GM23338 (cell line): ENCODE data around the gene PLSCR4. TPM values are rescaled to one million over a fixed set of nuclear protein-coding genes. Genes with fewer than 3 reads are reported as not detected.

Experiments used
- ATAC-seq: fragments of 200-7000 bp; cut with Tn5 transposase; 3 replicates; pipeline ENCODE4 v1.9.1; 2020
- DNase-seq: peaks from one replicate; pipeline ENCODE4 v3.0.0-alpha.2; 2015; ENCODE audit warnings: low spot score
- H2AFZ ChIP-seq: fragments of 200-600 bp; sonication (generic); 2 replicates; pipeline ENCODE4 v1.8.0; 2016; ENCODE audit warnings: antibody characterized with exemption, mild to moderate bottlenecking, moderate library complexity
- H3F3A ChIP-seq: fragments of 200-600 bp; sonication (generic); replicated peaks from 2 replicates; pipeline ENCODE4 v1.8.0; 2017; ENCODE audit warnings: antibody characterized with exemption, mixed run types, low read depth
- H3K27ac ChIP-seq: fragments of 200-600 bp; sonication (generic); 2 replicates; pipeline ENCODE4 v1.6.1; 2016; ENCODE audit warnings: low read depth
- H3K27me3 ChIP-seq: fragments of 200-600 bp; sonication (generic); 2 replicates; pipeline ENCODE4 v1.8.0; 2016; ENCODE audit warnings: mild to moderate bottlenecking, mixed run types, moderate library complexity; ENCODE audit not compliant: insufficient read depth
- H3K36me3 ChIP-seq: fragments of 200-600 bp; sonication (generic); 2 replicates; pipeline ENCODE4 v1.8.0; 2016; ENCODE audit warnings: mild to moderate bottlenecking; ENCODE audit not compliant: insufficient read depth
- H3K4me1 ChIP-seq: fragments of 200-600 bp; sonication (generic); 2 replicates; pipeline ENCODE4 v1.8.0; 2016; ENCODE audit warnings: mild to moderate bottlenecking, moderate library complexity; ENCODE audit not compliant: insufficient read depth
- H3K4me2 ChIP-seq: fragments of 200-600 bp; sonication (generic); 2 replicates; pipeline ENCODE4 v1.7.1; 2017; ENCODE audit warnings: mixed run types
- H3K4me3 ChIP-seq: fragments of 200-600 bp; sonication (generic); 2 replicates; pipeline ENCODE4 v1.6.1; 2016; ENCODE audit warnings: mixed run types
- H3K79me2 ChIP-seq: fragments of 200-600 bp; sonication (generic); replicated peaks from 2 replicates; pipeline ENCODE4 v1.8.0; 2017; ENCODE audit warnings: mild to moderate bottlenecking; ENCODE audit not compliant: insufficient read depth
- H3K9me2 ChIP-seq: fragments of 200-600 bp; sonication (generic); 2 replicates; pipeline ENCODE4 v1.8.0; 2017; ENCODE audit not compliant: insufficient read depth
- H4K20me1 ChIP-seq: fragments of 200-600 bp; sonication (generic); replicated peaks from 2 replicates; pipeline ENCODE4 v1.8.0; 2017; ENCODE audit warnings: mild to moderate bottlenecking; ENCODE audit not compliant: insufficient read depth
- H3K27ac Mint-ChIP-seq: 2 replicates; pipeline ENCODE4 v1.8.0; 2020; ENCODE audit warnings: inconsistent platforms, mild to moderate bottlenecking, moderate library complexity, mixed read lengths
- H3K27me3 Mint-ChIP-seq: 3 replicates; pipeline ENCODE4 v1.8.0; 2022; ENCODE audit warnings: low read depth, mild to moderate bottlenecking, moderate library complexity, mixed read lengths, inconsistent platforms; ENCODE audit not compliant: insufficient read depth, poor library complexity
- H3K36me3 Mint-ChIP-seq: 3 replicates; pipeline ENCODE4 v1.8.0; 2021; ENCODE audit warnings: low read depth, mild to moderate bottlenecking, inconsistent platforms, moderate library complexity, mixed read lengths
- H3K4me1 Mint-ChIP-seq: 3 replicates; pipeline ENCODE4 v1.8.0; 2020; ENCODE audit warnings: mild to moderate bottlenecking, inconsistent platforms, mixed read lengths
- H3K4me3 Mint-ChIP-seq: 3 replicates; pipeline ENCODE4 v1.8.0; 2021; ENCODE audit warnings: moderate library complexity, mild to moderate bottlenecking, inconsistent platforms, mixed read lengths
- H3K9me3 Mint-ChIP-seq: 3 replicates; pipeline ENCODE4 v1.8.0; 2020; ENCODE audit warnings: moderate library complexity, mild to moderate bottlenecking, inconsistent platforms, mixed read lengths
- CREB1 ChIP-seq: fragments of 250-450 bp; sonication (Bioruptor Pico); IDR thresholded peaks from 2 replicates; pipeline ENCODE4 v1.5.0; 2020; ENCODE audit warnings: low read depth, mild to moderate bottlenecking, moderate library complexity
- ETS1 ChIP-seq: IDR thresholded peaks from 2 replicates; pipeline ENCODE4 v1.6.1; 2016; ENCODE audit warnings: antibody characterized with exemption
- EZH2 ChIP-seq: fragments of 200-600 bp; sonication (generic); IDR thresholded peaks from one replicate; pipeline ENCODE4 v1.8.0; 2017; ENCODE audit warnings: antibody characterized with exemption, mild to moderate bottlenecking, low read depth; ENCODE audit not compliant: unreplicated experiment
- EZH2phosphoT487 ChIP-seq: fragments of 200-600 bp; sonication (generic); IDR thresholded peaks from one replicate; pipeline ENCODE4 v1.8.1; 2018; ENCODE audit warnings: antibody characterized with exemption; ENCODE audit not compliant: unreplicated experiment
- JUNB ChIP-seq: IDR thresholded peaks from one replicate; pipeline ENCODE4 v1.6.1; 2016; ENCODE audit warnings: antibody characterized with exemption; ENCODE audit not compliant: unreplicated experiment
- NANOG ChIP-seq: IDR thresholded peaks from 2 replicates; pipeline ENCODE4 v1.6.1; 2016; ENCODE audit warnings: antibody characterized with exemption, borderline replicate concordance
- POLR2AphosphoS5 ChIP-seq: IDR thresholded peaks from 2 replicates; pipeline ENCODE4 v1.6.1; 2016; ENCODE audit warnings: antibody characterized with exemption, low read depth
- REST ChIP-seq: IDR thresholded peaks from one replicate; pipeline ENCODE4 v1.6.1; 2018; ENCODE audit warnings: antibody characterized with exemption; ENCODE audit not compliant: unreplicated experiment
- STAT1 ChIP-seq: IDR thresholded peaks from one replicate; pipeline ENCODE4 v1.6.1; 2016; ENCODE audit warnings: antibody characterized with exemption; ENCODE audit not compliant: unreplicated experiment
- ZNF114 ChIP-seq: fragments of 250-450 bp; sonication (Bioruptor Pico); IDR thresholded peaks from 2 replicates; pipeline ENCODE4 v1.5.0; 2020; ENCODE audit warnings: mild to moderate bottlenecking, moderate library complexity
- ZNF331 ChIP-seq: fragments of 250-450 bp; sonication (Bioruptor Pico); IDR thresholded peaks from 2 replicates; pipeline ENCODE4 v1.5.0; 2020; ENCODE audit warnings: low read depth, mild to moderate bottlenecking, moderate library complexity
- ZNF462 ChIP-seq: fragments of 250-450 bp; sonication (Bioruptor Pico); IDR thresholded peaks from 2 replicates; pipeline ENCODE4 v1.5.0; 2020; ENCODE audit warnings: mild to moderate bottlenecking, moderate library complexity
- polyA plus RNA-seq: library from polyadenylated mRNA; unstranded; fragments of >200 nt; fragmentation: Nextera tagmentation; extraction: Ambion mirVana; gene quantifications from 2 replicates; pipeline ENCODE4 v1.2.1, GENCODE V29; 2016
- total RNA-seq: library from RNA; depleted of rRNA; stranded (reverse); fragments of >200 nt; shearing (Covaris generic); gene quantifications from 2 replicates; pipeline ENCODE4 v1.2.3, GENCODE V29; 2014
- TF ChIP-seq, protein P1 (sequence below), 2 experiments: fragments of 200-600 bp in 1 of 2; sonication (generic) in 1 of 2; conservative IDR thresholded peaks; 2 replicates each; pipeline versions ENCODE4 v1.5.1 to v1.6.1; 2016 to 2017; ENCODE audit warnings: antibody characterized with exemption in 2 of 2, low read depth in 2 of 2, mild to moderate bottlenecking in 2 of 2, moderate library complexity in 1 of 2

The PLSCR4 gene
- total and polyA plus RNA-seq, 2 experiments from 2014 or later, result 1.4 to 5.2 TPM

DNA sequence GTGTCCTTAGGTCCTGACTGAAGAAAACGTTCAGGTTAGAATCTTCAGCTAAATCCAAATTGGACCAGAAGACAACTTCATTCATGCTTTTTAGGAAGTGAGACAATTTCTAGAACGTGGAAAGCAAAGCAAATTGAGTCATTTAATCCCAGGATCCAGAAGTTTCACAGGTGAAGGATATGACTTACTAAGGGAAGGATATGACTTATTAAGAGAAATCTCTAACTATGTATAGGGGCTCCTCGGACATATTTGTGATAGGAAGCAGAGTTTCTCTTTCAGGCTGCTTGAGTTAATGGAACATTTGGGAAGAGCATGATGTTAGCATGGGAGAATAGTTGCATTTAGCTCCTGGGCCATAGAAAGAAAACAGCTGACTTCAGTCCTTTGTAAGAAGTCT is 73.8 kb downstream of the PLSCR4 start:
- H3K79me2 ChIP-seq, result no peaks in the 10 kb centered on the region
- ATAC-seq (no peak), DNase-seq (no peak)
- no peaks in the 10 kb centered on the region for H3K9me2 ChIP-seq
- H2AFZ ChIP-seq, result no peak overlapping the region
- no peak overlapping the region for H3K27ac Mint-ChIP-seq
- H4K20me1 ChIP-seq, result no peaks in the 10 kb centered on the region
- no peaks in the 10 kb centered on the region for H3K36me3 ChIP-seq
- H3K4me2 ChIP-seq, result no peak overlapping the region
- no peaks in the 10 kb centered on the region for H3K9me3 Mint-ChIP-seq
- no peaks in the 10 kb centered on the region for H3K4me1 ChIP-seq
- no peaks in the 10 kb centered on the region for H3F3A ChIP-seq
- H3K4me1 Mint-ChIP-seq, result peaks cover 4% of the 10 kb centered on the region; the same call in 1 of the 3 replicates
- no peak overlapping the region for H3K4me3 Mint-ChIP-seq
- peaks cover 2% of the 10 kb centered on the region for H3K27me3 Mint-ChIP-seq
- TF ChIP-seq EZH2phosphoT487 (no peak), EZH2 (no peak), NANOG (no peak), ZNF114 (CRISPR knock-in tag) (no peak), STAT1 (no peak), ZNF462 (CRISPR knock-in tag) (no peak), ETS1 (no peak), REST (no peak), CREB1 (CRISPR knock-in tag) (no peak), JUNB (no peak), POLR2AphosphoS5 (no peak), ZNF331 (no peak)
- TF ChIP-seq, protein P1, sequence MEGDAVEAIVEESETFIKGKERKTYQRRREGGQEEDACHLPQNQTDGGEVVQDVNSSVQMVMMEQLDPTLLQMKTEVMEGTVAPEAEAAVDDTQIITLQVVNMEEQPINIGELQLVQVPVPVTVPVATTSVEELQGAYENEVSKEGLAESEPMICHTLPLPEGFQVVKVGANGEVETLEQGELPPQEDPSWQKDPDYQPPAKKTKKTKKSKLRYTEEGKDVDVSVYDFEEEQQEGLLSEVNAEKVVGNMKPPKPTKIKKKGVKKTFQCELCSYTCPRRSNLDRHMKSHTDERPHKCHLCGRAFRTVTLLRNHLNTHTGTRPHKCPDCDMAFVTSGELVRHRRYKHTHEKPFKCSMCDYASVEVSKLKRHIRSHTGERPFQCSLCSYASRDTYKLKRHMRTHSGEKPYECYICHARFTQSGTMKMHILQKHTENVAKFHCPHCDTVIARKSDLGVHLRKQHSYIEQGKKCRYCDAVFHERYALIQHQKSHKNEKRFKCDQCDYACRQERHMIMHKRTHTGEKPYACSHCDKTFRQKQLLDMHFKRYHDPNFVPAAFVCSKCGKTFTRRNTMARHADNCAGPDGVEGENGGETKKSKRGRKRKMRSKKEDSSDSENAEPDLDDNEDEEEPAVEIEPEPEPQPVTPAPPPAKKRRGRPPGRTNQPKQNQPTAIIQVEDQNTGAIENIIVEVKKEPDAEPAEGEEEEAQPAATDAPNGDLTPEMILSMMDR (conservative IDR thresholded peaks at IDR 0.05; ENCODE audit: low read depth in 2 of 2), result no peak
- no peaks in the 10 kb centered on the region; the same call in 2 of the 3 replicates for H3K36me3 Mint-ChIP-seq
- no peak overlapping the region for H3K27ac ChIP-seq
- no peaks in the 10 kb centered on the region for H3K27me3 ChIP-seq
- H3K4me3 ChIP-seq, result no peak overlapping the region
